H1 (cell line): ENCODE data around the gene WDR38. TPM values are rescaled to one million over a fixed set of nuclear protein-coding genes. Genes with fewer than 3 reads are reported as not detected.

ENCODE experiments used
- CTCF ChIA-PET: fragments of 300-600 bp; sonication (Branson Sonifier 250); formaldehyde crosslinking; loops from one replicate; lab custom pipeline; 2021; ENCODE audit not compliant: partially characterized antibody; lab: Charles Lee
- POLR2A ChIA-PET: fragments of 300-600 bp; sonication (Branson Sonifier 250); formaldehyde crosslinking; loops from one replicate; lab custom pipeline; 2021; ENCODE audit warnings: inconsistent platforms; ENCODE audit not compliant: partially characterized antibody; lab: Charles Lee
- DNase-seq, 2 experiments: peaks; one replicate each; pipeline versions ENCODE4 v3.0.0 to v3.0.0-alpha.2; 2010 to 2022; ENCODE audit warnings: low spot score in 2 of 2, low read depth in 1 of 2, mixed read lengths in 1 of 2
- FAIRE-seq: peaks from 2 replicates; lab custom pipeline; 2011; peaks lifted over from hg19 to GRCh38; lab: Jason Lieb, UNC
- H2AFZ ChIP-seq: 2 replicates; pipeline ENCODE4 v1.8.1; 2012; ENCODE audit warnings: low read length, inconsistent platforms
- H2AK5ac ChIP-seq: 2 replicates; pipeline ENCODE4 v1.6.1; 2013; ENCODE audit warnings: low read depth, low read length
- H2BK120ac ChIP-seq: replicated peaks from 2 replicates; pipeline ENCODE3; 2013; ENCODE audit warnings: low read depth, low read length, inconsistent platforms
- H2BK12ac ChIP-seq: 2 replicates; pipeline ENCODE4 v1.6.1; 2013; ENCODE audit warnings: low read depth, low read length
- H2BK15ac ChIP-seq: 2 replicates; pipeline ENCODE4 v1.6.1; 2013; ENCODE audit warnings: low read length
- H2BK20ac ChIP-seq: 2 replicates; pipeline ENCODE4 v1.6.1; 2013; ENCODE audit warnings: low read length
- H2BK5ac ChIP-seq: 2 replicates; pipeline ENCODE4 v1.6.1; 2013; ENCODE audit warnings: low read depth, low read length
- H3K14ac ChIP-seq: 2 replicates; pipeline ENCODE4 v1.6.1; 2013; ENCODE audit warnings: inconsistent platforms; ENCODE audit not compliant: insufficient read length
- H3K18ac ChIP-seq: 2 replicates; pipeline ENCODE4 v1.6.1; 2013; ENCODE audit warnings: low read length; ENCODE audit errors: extremely low read depth
- H3K23ac ChIP-seq: 2 replicates; pipeline ENCODE4 v1.6.1; 2013; ENCODE audit warnings: inconsistent platforms; ENCODE audit not compliant: insufficient read length
- H3K23me2 ChIP-seq: 2 replicates; pipeline ENCODE4 v1.6.1; 2013; ENCODE audit warnings: low read depth, low read length
- H3K27ac ChIP-seq: 2 replicates; pipeline ENCODE4 v1.6.1; 2011; ENCODE audit warnings: low read depth, low read length, inconsistent platforms
- H3K27me3 ChIP-seq, 4 experiments: replicated peaks in 1 of 4; 1 replicate in 1 of 4; 2 replicates in 3 of 4; pipeline versions ENCODE4 v1.6.1 to v1.8.1; 2011 to 2013; ENCODE audit warnings: low read length in 3 of 4, mild to moderate bottlenecking in 3 of 4, inconsistent platforms in 2 of 4, mixed read lengths in 2 of 4, moderate library complexity in 1 of 4; ENCODE audit not compliant: control insufficient read depth in 3 of 4, insufficient read depth in 3 of 4; ENCODE audit errors: extremely low read depth in 1 of 4
- H3K36me3 ChIP-seq, 4 experiments: 2 replicates each; pipeline versions ENCODE4 v1.6.1 to v1.8.1; 2011 to 2013; ENCODE audit warnings: mild to moderate bottlenecking in 4 of 4, low read length in 3 of 4, moderate library complexity in 2 of 4, control low read depth in 1 of 4, inconsistent platforms in 1 of 4; ENCODE audit not compliant: insufficient read depth in 4 of 4, control insufficient read depth in 2 of 4
- H3K4ac ChIP-seq: replicated peaks from 2 replicates; pipeline ENCODE3; 2013; ENCODE audit warnings: low read length, low read depth, mixed read lengths, inconsistent platforms; ENCODE audit not compliant: insufficient read length
- H3K4me1 ChIP-seq, 4 experiments: replicated peaks in 1 of 4; 1 replicate in 1 of 4; 2 replicates in 3 of 4; pipeline versions ENCODE4 v1.6.1 to v1.8.1; 2011 to 2013; ENCODE audit warnings: low read length in 3 of 4, inconsistent platforms in 2 of 4, mixed read lengths in 1 of 4; ENCODE audit not compliant: insufficient read depth in 4 of 4, control insufficient read depth in 3 of 4
- H3K4me2 ChIP-seq, 2 experiments: 2 replicates each; pipeline versions ENCODE4 v1.6.1 to v1.8.1; 2011 to 2013; ENCODE audit warnings: low read depth in 2 of 2, low read length in 2 of 2, control low read depth in 1 of 2, inconsistent platforms in 1 of 2, mild to moderate bottlenecking in 1 of 2; ENCODE audit not compliant: insufficient read depth in 1 of 2
- H3K4me3 ChIP-seq, 4 experiments: fragments of 200-600, 300-600 bp in 1 of 4; sonication (generic), shearing (Covaris generic), sonication (Bioruptor Twin) in 1 of 4; 2 replicates each; pipeline versions ENCODE4 v1.5.1 to v1.8.1; 2011 to 2016; ENCODE audit warnings: low read length in 4 of 4, low read depth in 3 of 4, control low read depth in 2 of 4, inconsistent platforms in 2 of 4, mild to moderate bottlenecking in 2 of 4, mixed read lengths in 1 of 4, moderate library complexity in 1 of 4; ENCODE audit not compliant: insufficient read depth in 2 of 4; ENCODE audit errors: extremely low read depth in 1 of 4
- H3K56ac ChIP-seq: replicated peaks from 2 replicates; pipeline ENCODE3; 2013; ENCODE audit warnings: low read depth, mild to moderate bottlenecking, mixed read lengths, low read length, inconsistent platforms; ENCODE audit not compliant: insufficient read length
- H3K79me1 ChIP-seq: 2 replicates; pipeline ENCODE4 v1.6.1; 2013; ENCODE audit warnings: low read depth, low read length, control low read depth
- H3K79me2 ChIP-seq, 2 experiments: 2 replicates each; pipeline versions ENCODE4 v1.6.1 to v1.8.1; 2012 to 2013; ENCODE audit warnings: low read length in 2 of 2, mild to moderate bottlenecking in 2 of 2, inconsistent platforms in 1 of 2; ENCODE audit not compliant: insufficient read depth in 2 of 2, control insufficient read depth in 1 of 2
- H3K9ac ChIP-seq, 4 experiments: replicated peaks in 1 of 4; 1 replicate in 1 of 4; 2 replicates in 3 of 4; pipeline versions ENCODE4 v1.6.1 to v1.8.1; 2011 to 2013; ENCODE audit warnings: low read depth in 3 of 4, low read length in 3 of 4, control low read depth in 2 of 4, mild to moderate bottlenecking in 2 of 4, moderate library complexity in 2 of 4, inconsistent platforms in 1 of 4; ENCODE audit errors: extremely low read depth in 1 of 4
- H3K9me3 ChIP-seq, 2 experiments: 2 replicates each; pipeline versions ENCODE4 v1.6.1 to v1.8.1; 2012 to 2013; ENCODE audit warnings: mild to moderate bottlenecking in 2 of 2, moderate library complexity in 2 of 2, control low read depth in 1 of 2, inconsistent platforms in 1 of 2, low read depth in 1 of 2, low read length in 1 of 2, mixed read lengths in 1 of 2; ENCODE audit not compliant: insufficient read depth in 2 of 2
- H4K20me1 ChIP-seq, 2 experiments: replicated peaks in 1 of 2; 2 replicates each; pipeline versions ENCODE3 to v1.8.1; 2011 to 2013; ENCODE audit warnings: inconsistent platforms in 2 of 2, low read length in 2 of 2, mild to moderate bottlenecking in 1 of 2; ENCODE audit not compliant: insufficient read depth in 2 of 2, control insufficient read depth in 1 of 2
- H4K5ac ChIP-seq: 2 replicates; pipeline ENCODE4 v1.6.1; 2013; ENCODE audit warnings: low read length, low read depth, mixed read lengths, inconsistent platforms; ENCODE audit not compliant: insufficient read length
- H4K8ac ChIP-seq: 2 replicates; pipeline ENCODE4 v1.8.0; 2013; ENCODE audit warnings: mild to moderate bottlenecking, moderate library complexity, low read length, inconsistent platforms; ENCODE audit not compliant: insufficient read depth; ENCODE audit errors: extremely low read depth
- H4K91ac ChIP-seq: replicated peaks from 2 replicates; pipeline ENCODE3; 2013; ENCODE audit warnings: low read length, mixed read lengths, inconsistent platforms; ENCODE audit not compliant: insufficient read length
- GABPA ChIP-seq: IDR thresholded peaks from 2 replicates; pipeline ENCODE4 v1.6.1; 2011; ENCODE audit warnings: mild to moderate bottlenecking, low read length, moderate library complexity, borderline replicate concordance; ENCODE audit not compliant: insufficient read depth
- WGBS, 2 experiments: shearing (Covaris generic) in 1 of 2; methylation state at CpG; one replicate each; pipeline versions ENCODE4 v1.1.6 to v1.1.7; 2013 to 2015; ENCODE audit warnings: low lambda C conversion rate in 2 of 2, mixed read lengths in 2 of 2, inconsistent platforms in 1 of 2, low coverage in 1 of 2, missing lambda C conversion rate in 1 of 2; ENCODE audit not compliant: insufficient replicate concordance in 2 of 2, insufficient coverage in 1 of 2, insufficient read length in 1 of 2; ENCODE audit errors: extremely low coverage in 1 of 2, missing lambda C conversion rate in 1 of 2; 5-methylcytosine and 5-hydroxymethylcytosine counted together
- polyA plus RNA-seq, 7 experiments: library from polyadenylated mRNA; depleted of rRNA in 3 of 7; stranded (reverse) in 5 of 7; unstranded in 2 of 7; fragments of >200 nt in 5 of 7; fragments of 200-250 nt in 2 of 7; gene quantifications; 1 replicate in 5 of 7; 2 replicates in 1 of 7; 4 replicates in 1 of 7; pipeline versions ENCODE4 v1.2.1 to v1.2.3, GENCODE V29; 2011 to 2013; ENCODE audit warnings: missing spikeins in 2 of 7, mixed read lengths in 2 of 7
- total RNA-seq: library from RNA; stranded (reverse); fragmentation: NEBNext Ultra II Directional; extraction: Animal tissue kit (Norgen Biotek cat#: 25700); gene quantifications from 2 replicates; pipeline ENCODE4 v1.2.1, GENCODE V29; 2021

The WDR38 gene
- total and polyA plus RNA-seq, 2 of the 8 experiments (the other 6 are each of a cell fraction or from before 2014, with no cell fraction given), result not detected

GRCh38 chr9:124808246-124808956 is 44.9 kb upstream of the WDR38 start:
- Histone ChIP-seq H3K56ac (no peak overlapping the region), H2AK5ac (0 out of 2 replicates have a peak overlapping the region, but pooled peaks have one; percentile 75), H3K23me2 (peaks cover 2% of the 10 kb centered on the region; the same call in 1 of the 2 replicates), H3K4ac (no peak overlapping the region), H2BK20ac (no peak overlapping the region), H4K5ac (no peak overlapping the region), H3K36me3 (no peaks in the 10 kb centered on the region), H2BK5ac (no peak overlapping the region; the same call in 1 of the 2 replicates), H3K9ac (no peak overlapping the region), H3K18ac (no peak overlapping the region; the same call in 1 of the 2 replicates), H3K27ac (no peak overlapping the region), H3K23ac (no peak overlapping the region), H3K14ac (no peak overlapping the region), H3K4me2 (no peak overlapping the region), H3K4me3 (no peak overlapping the region), H2BK12ac (no peak overlapping the region), H2AFZ (no peak overlapping the region), H3K79me2 (no peaks in the 10 kb centered on the region), H3K9me3 (no peaks in the 10 kb centered on the region), H4K8ac (no peak overlapping the region), H2BK120ac (no peak overlapping the region), H4K91ac (no peak overlapping the region), H2BK15ac (0 out of 2 replicates have a peak overlapping the region, but pooled peaks have one; percentile 72), H3K27me3 (no peaks in the 10 kb centered on the region), H3K4me1 (peaks cover 10 to 22% (median 15%) of the 10 kb centered on the region in 4 experiments), H4K20me1 (no peaks in the 10 kb centered on the region), H3K79me1 (no peaks in the 10 kb centered on the region)
- DNase-seq, result no peak
- ChIA-PET CTCF (interaction anchor here (0.7 to 65.2 kb wide), 5 partner anchors 13 to 42 kb away, joined by 3 to 1529 read pairs (median 45); partner anchors contain the start of genes ARPC5L, NR6A1, OLFML2A and RPL35), POLR2A (interaction anchor here (1.2 to 4.2 kb wide), 2 partner anchors 8 to 29 kb away, joined by 3 to 18 read pairs; no protein-coding TSS in a partner anchor)
- 92% methylated on average over 12 of the region's 12 CpGs; no CpG with 5 or more reads in 1 of the 2 experiments for WGBS, 2 experiments
- TF ChIP-seq GABPA, result no peak
- no peak for FAIRE-seq
